ENCODE data around the gene GNG12.
"Not testable (repeated sequence)": the region's sequence is repeated elsewhere in the genome, so short reads cannot be mapped to it uniquely, and the experiment has no call there.

GNG12 gene

GRCh38 chr1:67675800-67676199 lies 157.5 kb downstream of the GNG12 start:
- no peak for DNase-seq

GRCh38 chr1:67674260-67675011 lies 158.8 kb downstream of the GNG12 start:
- DNase-seq = no peak

GRCh38 chr1:67673468-67674201 lies 159.6 kb downstream of the GNG12 start:
- DNase-seq = no peak

GRCh38 chr1:67672260-67672803 lies 160.9 kb downstream of the GNG12 start:
- no peak for DNase-seq

GRCh38 chr1:67668660-67669059 lies 164.6 kb downstream of the GNG12 start:
- no peak for DNase-seq

GRCh38 chr1:67666636-67667035 lies 166.6 kb downstream of the GNG12 start:
- no peak for DNase-seq

- not testable (repeated sequence) for DNase-seq
Measured at GRCh38 chr1:67665307-67665706, 168.0 kb downstream of the GNG12 start.

- DNase-seq = no peak
Measured at GRCh38 chr1:67664048-67664447, 169.2 kb downstream of the GNG12 start.

GRCh38 chr1:67662884-67663283 lies 170.4 kb downstream of the GNG12 start:
- DNase-seq = no peak

- no peak for DNase-seq
Measured at GRCh38 chr1:67659229-67659628, 174.0 kb downstream of the GNG12 start.

- not testable (repeated sequence) for DNase-seq
Measured at GRCh38 chr1:67657152-67657551, 176.1 kb downstream of the GNG12 start.

- no peak for DNase-seq
Measured at GRCh38 chr1:67655581-67655980, 177.7 kb downstream of the GNG12 start.

GRCh38 chr1:67653304-67653703 lies 180.0 kb downstream of the GNG12 start:
- no peak for DNase-seq

GRCh38 chr1:67652800-67653199 lies 180.5 kb downstream of the GNG12 start:
- no peak for DNase-seq
